Limb (tissue), 2 donors: ENCODE measurements around the gene OR10K2.
"Not testable (repeated sequence)": the region's sequence is repeated elsewhere in the genome, so short reads cannot be mapped to it uniquely, and the experiment has no call there.

Source experiments
- DNase-seq, 2 donors: peaks; one replicate each; pipeline ENCODE4 v3.0.0-alpha.2; 2016; ENCODE audit errors: extremely low spot score in 2 of 2

The OR10K2 gene

GRCh38 chr1:158426137-158426536 is at the start of gene OR10K2:
Gene OR10K2 (minus strand): TSS chr1:158426237. CDS start chr1:158420866, 5,371 bp downstream.
- DNase-seq, result no peak

GRCh38 chr1:158471920-158472319 is 45.9 kb upstream of the OR10K2 start, which contains the start of gene OR10R2:
Gene OR10R2 (plus strand): TSS chr1:158472220. CDS start chr1:158472326, 106 bp downstream.
- DNase-seq, result no peak

- DNase-seq, result no peak
Observed at GRCh38 chr1:158461534-158461933, 35.5 kb upstream of the OR10K2 start, which contains the start of gene OR10K1. Gene OR10K1 (plus strand): TSS chr1:158461834. CDS start chr1:158465562, 3,728 bp downstream.

- no peak for DNase-seq
Observed at GRCh38 chr1:158458263-158458662, 32.2 kb upstream of the OR10K2 start.

- DNase-seq, result no peak
Observed at GRCh38 chr1:158457246-158457645, 31.2 kb upstream of the OR10K2 start.

GRCh38 chr1:158454537-158454936 is 28.5 kb upstream of the OR10K2 start:
- no peak for DNase-seq

GRCh38 chr1:158445376-158445775 is 19.3 kb upstream of the OR10K2 start:
- no peak for DNase-seq

GRCh38 chr1:158434741-158435140 is 8.7 kb upstream of the OR10K2 start:
- no peak for DNase-seq

- not testable (repeated sequence) for DNase-seq
Observed at GRCh38 chr1:158430163-158430562, 4.1 kb upstream of the OR10K2 start.

GRCh38 chr1:158425027-158425426 is 1.0 kb downstream of the OR10K2 start:
- no peak for DNase-seq

- DNase-seq, result no peak
Observed at GRCh38 chr1:158422212-158422611, 3.8 kb downstream of the OR10K2 start.

- no peak for DNase-seq
Observed at GRCh38 chr1:158417586-158417985, 8.5 kb downstream of the OR10K2 start.

- DNase-seq, result no peak
Observed at GRCh38 chr1:158414651-158415345, 11.2 kb downstream of the OR10K2 start.

GRCh38 chr1:158407092-158407491 is 18.9 kb downstream of the OR10K2 start:
- no peak for DNase-seq

- no peak for DNase-seq
Observed at GRCh38 chr1:158400871-158401270, 25.2 kb downstream of the OR10K2 start.

GRCh38 chr1:158398818-158399514 is 27.1 kb downstream of the OR10K2 start, which contains the start of gene OR10T2:
Gene OR10T2 (minus strand): TSS chr1:158399466. CDS start chr1:158399466, 0 bp downstream.
- DNase-seq, result no peak

- no peak for DNase-seq
Observed at GRCh38 chr1:158396646-158397045, 29.4 kb downstream of the OR10K2 start.

- no peak for DNase-seq
Observed at GRCh38 chr1:158393476-158393875, 32.6 kb downstream of the OR10K2 start.

- DNase-seq, result no peak
Observed at GRCh38 chr1:158391099-158391498, 34.9 kb downstream of the OR10K2 start.

- no peak for DNase-seq
Observed at GRCh38 chr1:158390331-158390730, 35.7 kb downstream of the OR10K2 start.

GRCh38 chr1:158374860-158375259 is 51.2 kb downstream of the OR10K2 start:
- DNase-seq, result no peak

GRCh38 chr1:158374101-158374500 is 51.9 kb downstream of the OR10K2 start:
- DNase-seq, result not testable (repeated sequence)
